ENCODE data around the gene TRPM3. TPM values are rescaled to one million over a fixed set of nuclear protein-coding genes. Genes with fewer than 3 reads are reported as not detected.

Gene TRPM3
- total and polyA plus RNA-seq, 2 donors (not counting 1 experiment from before 2014, with no cell fraction given), result not detected

DNA sequence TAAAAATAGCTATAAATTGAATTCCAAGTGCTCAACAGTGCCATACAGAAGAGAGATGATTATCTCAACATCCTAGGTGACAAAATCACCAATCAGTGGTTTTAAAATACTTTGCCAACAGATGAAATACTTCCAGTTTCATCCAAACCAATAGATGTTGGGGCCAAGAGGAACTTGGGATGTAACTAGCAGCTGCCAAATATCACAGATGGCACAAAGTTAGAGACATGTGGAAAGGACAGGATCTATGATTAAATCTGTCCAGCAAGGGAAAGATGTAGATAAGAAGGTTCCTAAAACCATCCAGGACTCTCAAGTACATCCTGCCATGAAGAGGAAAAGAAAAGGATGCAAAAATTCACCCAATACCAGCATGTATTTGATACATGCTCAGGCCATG is 23.8 kb downstream of the TRPM3 start:
- H3K27ac ChIP-seq (ENCODE audit: low read length in 2 of 2), result no peak overlapping the region
- TF ChIP-seq EZH2 (IDR thresholded peaks at IDR 0.05; ENCODE audit: borderline replicate concordance, insufficient read depth, low read depth, low read length, poor library complexity, severe bottlenecking) (no peak), CTCF (IDR thresholded peaks at IDR 0.05) (no peak)
- H3K4me1 Mint-ChIP-seq, result no peaks in the 10 kb centered on the region
- intact Hi-C loops (cut with micrococcal nuclease), result no loop called here
- no peaks in the 10 kb centered on the region for H3K79me2 ChIP-seq (ENCODE audit: control insufficient read depth, insufficient read depth, low read length)
- ATAC-seq (ENCODE audit: low read depth) (no peak), DNase-seq (no peak)
- H3K9ac ChIP-seq (ENCODE audit: low read length), result no peak overlapping the region
- H3K4me3 Mint-ChIP-seq, result no peak overlapping the region
- no peaks in the 10 kb centered on the region for H3K27me3 ChIP-seq (replicated peaks in 1 of 4; ENCODE audit: control extremely low read depth in 1 of 4, control insufficient read depth in 3 of 4, insufficient read depth in 4 of 4, low read length in 3 of 4)
- no peaks in the 10 kb centered on the region for H3K4me1 ChIP-seq (ENCODE audit: control insufficient read depth in 2 of 2, insufficient read depth in 2 of 2, low read length in 2 of 2)
- H3K4me2 ChIP-seq (replicated peaks; ENCODE audit: low read depth, low read length, poor library complexity, severe bottlenecking), result no peak overlapping the region
- H3K9me3 ChIP-seq (ENCODE audit: control extremely low read depth in 1 of 3, control insufficient read depth in 2 of 3, insufficient read depth in 1 of 3, low read length in 2 of 3), result no peaks in the 10 kb centered on the region
- POLR2A ChIA-PET, result no interaction called here
- no peaks in the 10 kb centered on the region for H3K27me3 Mint-ChIP-seq
- H3K9me3 Mint-ChIP-seq (ENCODE audit: insufficient read depth), result no peaks in the 10 kb centered on the region
- H3K4me3 ChIP-seq (ENCODE audit: control extremely low read depth in 1 of 5, extremely low read depth in 1 of 5, insufficient read depth in 1 of 5, low read depth in 2 of 5, low read length in 4 of 5), result no peak overlapping the region
- CTCF ChIA-PET, result no interaction called here
- no peaks in the 10 kb centered on the region for H4K20me1 ChIP-seq (ENCODE audit: control insufficient read depth, insufficient read depth, low read length, poor library complexity, severe bottlenecking)
- H3K27ac Mint-ChIP-seq, result no peak overlapping the region
- H3K36me3 ChIP-seq (replicated peaks in 1 of 2; ENCODE audit: control extremely low read depth in 1 of 2, control insufficient read depth in 1 of 2, extremely low read depth in 1 of 2, insufficient read depth in 2 of 2, low read length in 1 of 2), result no peaks in the 10 kb centered on the region
- no peak overlapping the region for H2AFZ ChIP-seq (ENCODE audit: insufficient read depth, low read depth, low read length, poor library complexity, severe bottlenecking)

GRCh38 chr9:71096421-71097108 is 24.9 kb downstream of the TRPM3 start:
- H4K20me1 ChIP-seq (ENCODE audit: control insufficient read depth, insufficient read depth, low read length, poor library complexity, severe bottlenecking), result no peaks in the 10 kb centered on the region
- H3K27ac Mint-ChIP-seq, result no peak overlapping the region
- H3K4me1 ChIP-seq (ENCODE audit: control insufficient read depth in 2 of 2, insufficient read depth in 2 of 2, low read length in 2 of 2), result no peaks in the 10 kb centered on the region
- no peaks in the 10 kb centered on the region for H3K9me3 ChIP-seq (ENCODE audit: control extremely low read depth in 1 of 3, control insufficient read depth in 2 of 3, insufficient read depth in 1 of 3, low read length in 2 of 3)
- ATAC-seq (ENCODE audit: low read depth), result no peak
- H3K36me3 ChIP-seq (replicated peaks in 1 of 2; ENCODE audit: control extremely low read depth in 1 of 2, control insufficient read depth in 1 of 2, extremely low read depth in 1 of 2, insufficient read depth in 2 of 2, low read length in 1 of 2), result no peaks in the 10 kb centered on the region
- WGBS (ENCODE audit: insufficient coverage), result 60% methylated on average over 1 of the region's 5 CpGs
- no peaks in the 10 kb centered on the region for H3K4me1 Mint-ChIP-seq
- no peaks in the 10 kb centered on the region for H3K79me2 ChIP-seq (ENCODE audit: control insufficient read depth, insufficient read depth, low read length)
- no peak overlapping the region for H3K27ac ChIP-seq (ENCODE audit: low read length in 2 of 2)
- no peaks in the 10 kb centered on the region for H3K27me3 Mint-ChIP-seq
- POLR2A ChIA-PET, result no interaction called here
- no peak overlapping the region for H3K4me3 ChIP-seq (ENCODE audit: control extremely low read depth in 1 of 5, extremely low read depth in 1 of 5, insufficient read depth in 1 of 5, low read depth in 2 of 5, low read length in 4 of 5)
- CTCF ChIA-PET, result no interaction called here
- no peak overlapping the region for H3K9ac ChIP-seq (ENCODE audit: low read length)
- no peak overlapping the region for H3K4me2 ChIP-seq (replicated peaks; ENCODE audit: low read depth, low read length, poor library complexity, severe bottlenecking)
- no peak overlapping the region for H3K4me3 Mint-ChIP-seq
- H3K9me3 Mint-ChIP-seq (ENCODE audit: insufficient read depth), result no peaks in the 10 kb centered on the region
- intact Hi-C loops (cut with micrococcal nuclease), result no loop called here
- TF ChIP-seq CTCF (IDR thresholded peaks at IDR 0.05) (no peak), EZH2 (IDR thresholded peaks at IDR 0.05; ENCODE audit: borderline replicate concordance, insufficient read depth, low read depth, low read length, poor library complexity, severe bottlenecking) (no peak)
- no peak overlapping the region for H2AFZ ChIP-seq (ENCODE audit: insufficient read depth, low read depth, low read length, poor library complexity, severe bottlenecking)
- DNase-seq, result no peak
- no peaks in the 10 kb centered on the region for H3K27me3 ChIP-seq (replicated peaks in 1 of 4; ENCODE audit: control extremely low read depth in 1 of 4, control insufficient read depth in 3 of 4, insufficient read depth in 4 of 4, low read length in 3 of 4)
